GM19238 (cell line): ENCODE results near the gene UBL4A.

Experiments used
- DNase-seq: peaks from one replicate; pipeline ENCODE4 v3.0.0; 2011; ENCODE audit warnings: low spot score; ENCODE audit not compliant: insufficient read length

UBL4A gene

GRCh38 chrX:154486396-154487207 is at the start of gene UBL4A:
UBL4A (minus strand) TSS chrX:154486615; CDS start chrX:154486584, 31 bp downstream.
- peak; percentile 62 for DNase-seq

- DNase-seq: no peak
Measured at GRCh38 chrX:154535892-154536291, 49.5 kb upstream of the UBL4A start.

- DNase-seq: peak; percentile 93
Measured at GRCh38 chrX:154534526-154535322, 48.3 kb upstream of the UBL4A start.

DNA sequence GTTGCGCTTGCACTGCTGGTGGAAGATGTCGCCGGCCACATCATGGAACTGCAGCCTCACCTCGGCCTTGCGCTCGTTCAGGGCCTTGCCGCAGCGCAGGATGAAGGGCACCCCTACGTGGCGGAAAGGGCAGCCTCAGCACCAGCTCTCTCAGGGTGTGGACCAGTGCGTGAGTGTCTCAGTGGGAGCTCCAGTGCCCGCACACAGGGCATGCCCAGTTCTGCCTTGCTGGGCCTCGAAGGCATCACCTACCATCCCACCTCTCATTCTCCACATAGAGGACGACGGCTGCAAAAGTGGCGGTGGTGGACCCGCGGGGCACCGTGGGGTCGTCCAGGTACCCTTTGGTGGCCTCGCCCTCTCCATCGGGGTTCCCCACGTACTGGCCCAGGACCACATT is 46.3 kb upstream of the UBL4A start:
- DNase-seq: no peak

DNA sequence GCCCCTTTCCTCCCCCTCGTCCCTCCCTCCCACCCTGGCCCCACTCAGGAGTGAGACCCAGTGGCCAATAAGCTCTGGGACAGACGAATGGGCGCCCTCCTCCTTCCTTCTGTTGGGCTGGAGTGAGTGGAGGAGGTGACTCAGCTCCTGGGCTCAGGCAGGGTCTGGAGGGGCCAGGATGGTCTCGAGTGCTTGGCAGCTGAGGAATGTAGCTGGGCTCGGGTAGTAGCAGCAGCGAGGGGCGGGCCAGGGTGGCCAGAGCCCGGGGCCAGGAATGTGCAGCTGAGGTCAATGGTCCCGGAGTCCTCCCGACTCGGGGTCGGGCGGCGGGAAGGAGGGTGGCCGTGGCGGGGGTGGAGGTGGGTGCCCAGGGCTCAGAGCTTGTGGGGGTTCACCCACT is 45.2 kb upstream of the UBL4A start:
- DNase-seq: no peak

DNA sequence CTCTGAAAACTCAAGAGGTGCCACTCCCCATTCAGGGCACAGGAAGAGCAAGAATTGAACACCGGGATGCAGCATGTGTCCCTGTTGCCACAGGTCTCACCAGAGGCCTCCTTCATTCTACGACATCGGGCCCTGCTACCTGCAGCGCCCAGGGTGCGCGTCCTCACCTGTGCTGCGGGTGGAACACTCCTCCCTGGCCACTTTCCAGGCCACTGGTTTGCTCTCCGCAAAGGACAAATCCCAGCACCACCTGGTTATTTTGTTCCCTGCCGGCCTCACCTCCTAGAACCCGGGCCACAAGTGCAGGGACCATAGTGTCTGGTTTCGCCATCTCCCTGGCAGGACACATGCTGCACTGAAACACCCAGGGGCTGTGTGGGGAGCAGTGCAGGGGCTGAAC is 43.9 kb upstream of the UBL4A start:
- DNase-seq: no peak

- DNase-seq: no peak
Measured at GRCh38 chrX:154529206-154529612, 42.8 kb upstream of the UBL4A start.

DNA sequence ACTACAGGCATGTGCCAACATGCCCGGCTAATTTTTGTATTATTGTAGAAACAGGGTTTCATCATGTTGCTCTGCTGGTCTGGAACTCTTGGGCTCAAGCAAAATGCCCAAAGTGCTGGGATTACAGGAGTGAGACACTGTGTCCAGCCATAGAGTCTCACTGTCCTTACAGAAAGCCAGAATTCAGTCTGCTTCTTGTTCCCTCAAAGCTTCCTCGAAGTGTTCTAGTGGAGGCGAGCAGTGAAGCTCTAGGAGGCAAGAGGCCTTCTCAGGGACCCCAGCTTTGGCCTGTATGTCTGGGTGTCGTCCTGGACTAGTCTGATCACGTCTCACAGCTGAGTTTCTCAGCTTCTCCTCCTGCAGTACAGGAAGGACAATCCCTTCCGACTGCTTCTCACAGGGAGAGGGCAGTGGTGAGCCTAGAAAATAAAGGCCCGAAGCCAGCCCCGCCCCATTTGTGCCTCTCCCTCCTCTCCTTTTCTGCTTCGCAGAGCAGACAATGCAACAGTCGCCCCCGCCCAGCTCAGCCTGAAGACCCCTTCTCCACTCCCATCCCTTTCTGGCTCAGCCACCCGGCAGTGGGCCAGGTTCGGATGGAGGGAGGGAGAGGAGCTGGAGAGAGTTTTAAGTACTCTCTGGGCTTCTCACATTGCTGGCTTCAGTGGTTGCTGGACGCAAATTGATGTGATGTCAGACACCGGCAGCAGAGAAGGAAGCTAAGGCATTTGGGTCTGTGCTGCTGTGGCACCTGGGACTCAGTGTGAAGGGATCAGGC is 40.7 kb upstream of the UBL4A start:
- peak; percentile 47 for DNase-seq

DNA sequence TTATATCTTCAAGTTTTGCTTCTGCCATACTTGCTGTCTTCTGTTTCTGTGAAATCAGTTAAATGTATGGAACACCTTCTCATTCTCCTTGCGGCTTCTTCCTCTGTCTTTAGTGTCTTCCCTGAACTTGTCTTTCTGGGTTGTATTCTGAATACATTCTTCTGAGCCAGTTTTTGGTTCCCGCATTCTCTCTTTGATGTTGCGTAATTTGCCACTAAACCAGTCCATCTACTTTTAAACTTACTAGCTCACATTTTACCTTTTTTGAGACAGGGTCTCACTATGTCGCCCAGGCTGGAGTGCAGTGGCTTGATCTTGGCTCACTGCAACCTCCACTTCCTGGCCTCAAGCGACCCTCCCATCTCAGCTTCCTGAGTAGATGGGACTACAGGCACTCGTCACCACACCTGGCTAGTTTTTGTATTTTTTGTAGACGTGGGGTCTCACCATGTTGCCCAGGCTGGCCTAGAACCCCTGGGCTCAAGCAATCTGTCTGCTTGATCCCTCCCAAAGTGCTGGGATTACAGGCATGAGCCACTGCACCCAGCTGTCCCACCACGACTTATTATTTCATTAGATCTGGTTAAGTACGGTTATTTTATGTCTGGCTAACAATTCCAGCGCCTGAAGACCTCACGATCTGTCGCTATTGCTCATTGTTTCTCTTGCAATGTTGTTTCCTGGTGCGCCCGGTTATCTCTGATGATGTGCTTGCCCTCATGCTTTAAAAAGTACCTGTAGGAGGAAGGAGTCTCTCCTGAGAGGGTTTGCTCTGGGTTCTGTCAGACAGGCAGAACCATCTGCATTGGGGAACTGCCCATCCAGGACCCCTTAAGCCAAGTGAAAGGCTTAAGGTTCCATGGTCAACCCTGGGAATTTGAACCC is 39.4 kb upstream of the UBL4A start:
- no peak for DNase-seq

DNA sequence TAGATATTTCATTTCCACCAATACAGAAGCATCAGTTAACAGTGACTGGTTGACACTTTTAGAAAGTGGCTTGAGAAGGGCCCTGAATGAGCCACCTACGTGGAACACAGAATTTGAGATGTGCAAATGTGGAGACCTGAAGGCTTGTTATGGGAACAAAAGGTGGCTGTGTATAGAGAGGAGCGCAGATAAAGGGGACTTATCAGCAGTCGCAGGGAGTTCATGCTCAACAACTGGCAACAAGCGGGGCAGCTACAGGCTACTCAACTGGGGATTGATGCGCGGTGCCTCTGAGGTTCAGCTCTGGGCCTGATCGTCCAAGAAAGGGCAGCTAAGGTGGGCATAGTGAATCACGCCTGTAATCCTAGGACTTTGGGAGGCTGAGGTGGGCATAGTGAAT is 33.0 kb upstream of the UBL4A start:
- DNase-seq: no peak

DNA sequence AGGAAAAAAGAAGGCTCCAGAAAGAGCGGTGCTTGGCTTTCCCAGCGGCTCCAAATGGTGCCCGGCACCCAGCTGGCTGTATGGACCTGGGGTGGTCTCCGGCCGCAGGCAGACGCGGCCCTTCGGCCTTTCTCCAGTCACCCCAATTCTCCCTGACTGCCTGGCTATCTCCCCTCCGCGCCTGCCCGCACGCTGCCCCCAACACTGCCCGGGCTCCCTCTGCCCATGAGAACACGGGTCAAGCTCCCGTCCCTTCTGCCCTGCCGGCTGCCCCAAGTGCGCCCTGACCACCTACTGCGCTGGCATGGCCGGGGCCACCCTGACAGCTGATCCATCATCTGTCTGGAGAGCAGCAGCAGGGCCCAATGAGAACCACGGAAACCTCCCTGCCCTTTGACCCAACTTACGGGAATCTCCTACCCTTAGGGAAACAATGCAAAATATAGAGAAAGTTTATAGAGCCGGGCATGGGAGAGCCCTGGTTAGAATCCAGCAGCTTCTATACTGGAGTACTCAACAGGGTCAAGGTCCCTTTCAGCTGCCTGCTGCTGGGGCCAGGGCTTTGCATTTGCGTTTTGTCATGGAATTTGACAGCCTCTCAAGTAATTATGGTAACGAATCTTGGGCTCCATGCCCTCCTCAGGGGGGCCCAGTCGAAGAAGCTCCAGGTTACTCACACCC is 30.8 kb upstream of the UBL4A start:
- no peak for DNase-seq

GRCh38 chrX:154516656-154517100 is 30.3 kb upstream of the UBL4A start:
- no peak for DNase-seq

DNA sequence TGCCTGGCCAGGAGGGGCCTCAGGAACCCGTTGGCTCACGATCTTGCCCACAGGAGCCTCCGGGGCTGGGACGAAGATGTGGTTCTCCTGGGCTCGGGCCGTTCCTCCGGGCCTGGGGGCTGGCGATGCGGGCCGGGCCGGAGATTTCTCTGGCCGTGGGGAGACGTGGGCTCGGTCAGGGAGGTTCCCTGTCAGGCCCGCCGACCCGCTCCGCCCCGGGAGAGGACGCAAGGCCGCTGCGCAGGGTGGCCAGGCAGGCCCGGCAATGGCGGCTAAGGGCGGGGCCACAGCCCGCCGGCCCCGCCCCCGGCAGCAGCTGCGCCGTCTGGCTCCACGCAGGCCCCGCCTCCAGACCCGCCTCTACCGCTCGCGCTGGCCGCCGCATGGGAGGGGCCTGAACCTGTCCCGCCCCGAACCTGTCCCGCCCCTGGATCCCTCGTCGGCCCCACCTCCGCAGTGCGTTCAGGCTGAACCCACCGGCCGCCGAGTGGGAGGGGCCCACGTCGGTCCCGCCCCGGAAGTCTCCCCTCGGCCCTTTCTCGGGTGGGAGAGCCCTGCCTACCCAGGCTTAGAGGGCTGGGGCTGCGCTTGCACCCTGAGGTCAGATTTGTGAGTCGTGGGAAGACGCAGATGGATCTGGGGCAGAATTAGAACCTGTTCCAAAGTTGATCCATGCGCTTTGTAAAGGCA is 29.7 kb upstream of the UBL4A start, which contains the start of gene FAM3A:
Gene FAM3A, minus strand, starts transcription at position 267 of the 690 bp plus-strand sequence. CDS start 460 bp downstream, outside the sequence.
- DNase-seq: peak; percentile 70

DNA sequence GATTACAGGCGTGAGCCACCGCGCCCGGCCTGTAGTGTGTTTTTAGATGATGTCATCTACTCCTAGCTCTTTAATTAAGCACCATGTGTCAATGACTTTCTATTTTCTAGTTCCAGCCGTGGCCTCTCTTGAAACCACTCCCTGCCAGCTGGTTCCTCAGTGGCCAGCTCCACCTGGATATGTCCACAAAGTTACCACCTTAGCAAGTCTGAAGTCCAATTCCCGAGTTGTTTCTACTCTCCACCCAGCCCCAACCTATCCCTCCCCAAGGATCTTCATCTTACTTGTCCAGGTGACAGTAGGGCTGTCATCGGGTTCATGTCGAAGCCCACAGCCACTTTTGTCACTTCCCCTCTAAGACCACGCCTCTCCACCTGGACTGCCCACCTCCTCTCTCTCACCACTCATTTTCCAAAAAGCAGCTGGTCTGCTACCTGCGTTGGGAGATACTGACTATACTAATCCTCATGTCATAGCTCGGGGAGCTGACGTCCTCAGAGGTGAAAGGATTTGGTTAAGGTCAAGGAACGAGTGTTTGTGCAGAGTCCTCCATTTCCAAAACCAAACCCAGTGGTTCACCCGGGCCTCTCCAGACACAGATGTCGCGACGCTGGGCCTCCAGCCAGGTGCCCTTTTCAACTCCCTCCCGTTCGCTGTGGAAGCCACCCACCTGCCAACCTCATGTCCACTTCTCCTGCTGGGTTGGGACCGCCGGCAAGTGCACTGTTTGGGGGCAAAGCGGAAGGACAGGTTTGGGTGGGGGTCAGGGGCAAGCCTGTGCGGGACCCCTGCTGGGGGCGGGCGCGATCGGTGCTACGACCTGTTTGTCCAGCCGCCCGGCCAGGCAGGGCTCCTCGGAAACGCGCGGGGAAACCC is 28.9 kb upstream of the UBL4A start:
- no peak for DNase-seq

GRCh38 chrX:154513716-154514115 is 27.3 kb upstream of the UBL4A start:
- no peak for DNase-seq

DNA sequence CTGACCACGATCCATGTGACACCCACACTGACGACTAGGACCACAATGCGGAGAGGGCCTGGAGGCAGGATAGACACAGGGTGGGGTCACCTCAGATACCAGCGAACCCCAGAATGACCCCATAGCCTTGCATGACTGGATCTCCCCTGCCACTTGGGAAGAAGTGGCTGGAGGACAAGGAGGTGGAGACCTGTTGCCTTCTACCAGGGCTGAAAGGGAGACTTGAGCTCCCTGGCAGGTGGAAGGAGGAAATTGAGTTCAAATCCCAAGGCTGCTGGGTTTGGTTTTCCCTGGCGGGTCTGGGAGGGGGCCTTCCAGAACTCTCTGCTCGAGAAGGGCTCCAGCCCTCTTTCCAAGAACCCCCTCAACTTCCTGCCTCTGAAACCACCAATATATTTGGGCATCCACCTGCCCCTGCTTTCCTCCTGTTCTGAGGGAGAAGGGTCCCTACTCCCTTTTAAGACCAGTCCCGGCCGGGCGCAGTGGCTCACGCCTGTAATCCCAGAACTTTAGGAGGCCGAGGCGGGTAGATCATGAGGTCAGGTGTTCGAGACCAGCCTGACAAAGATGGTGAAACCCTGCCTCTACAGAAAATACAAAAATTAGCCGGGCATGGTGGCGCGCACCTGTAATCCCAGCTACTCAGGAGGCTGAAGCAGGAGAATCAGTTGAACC is 26.6 kb upstream of the UBL4A start:
- no peak for DNase-seq

DNA sequence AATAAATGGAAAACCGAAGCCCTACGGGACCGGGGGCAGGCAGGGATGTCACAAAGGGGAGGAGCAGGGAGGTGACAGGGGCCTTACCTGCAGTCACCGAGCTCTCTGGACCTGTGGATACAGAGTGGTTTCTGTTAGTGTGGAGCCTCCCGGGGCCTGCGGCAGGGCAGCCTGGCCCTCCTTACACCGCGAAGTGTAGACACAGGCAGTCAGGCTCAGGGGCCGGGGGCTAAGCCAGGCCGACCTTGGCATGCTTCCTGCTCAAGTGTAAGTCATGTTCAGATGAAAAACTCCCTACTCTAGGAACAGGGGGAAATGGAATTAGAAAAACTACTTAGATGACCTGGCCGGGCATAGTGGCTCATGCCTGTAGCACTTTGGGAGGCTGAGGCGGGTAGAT is 25.3 kb upstream of the UBL4A start:
- DNase-seq: no peak

- no peak for DNase-seq
Measured at GRCh38 chrX:154509455-154509854, 23.0 kb upstream of the UBL4A start.
